ENCODE data around the gene LRRC10.
"Not testable (repeated sequence)": the region's sequence is repeated elsewhere in the genome, so short reads cannot be mapped to it uniquely, and the experiment has no call there.

Gene LRRC10

DNA sequence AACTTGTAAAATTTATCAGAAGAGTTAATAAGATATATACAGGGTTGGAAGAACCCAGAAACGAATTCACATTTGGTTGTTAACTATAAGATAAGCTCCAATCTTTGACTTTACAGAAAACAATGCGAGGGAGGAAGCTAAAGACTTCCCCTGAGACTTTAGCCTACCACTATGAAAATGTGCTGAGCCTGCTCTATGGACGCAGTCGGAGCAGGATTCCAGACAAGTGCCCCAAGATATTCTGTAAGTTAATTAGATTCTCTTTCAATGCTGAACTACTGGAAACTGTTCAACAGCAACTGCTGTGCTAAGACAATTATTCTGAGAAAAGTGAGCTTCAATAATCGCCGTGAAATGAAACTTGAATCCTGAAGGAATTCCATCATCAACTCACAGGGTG is 8.3 kb upstream of the LRRC10 start:
- DNase-seq (ENCODE audit: low read depth in 2 of 2) = no peak

DNA sequence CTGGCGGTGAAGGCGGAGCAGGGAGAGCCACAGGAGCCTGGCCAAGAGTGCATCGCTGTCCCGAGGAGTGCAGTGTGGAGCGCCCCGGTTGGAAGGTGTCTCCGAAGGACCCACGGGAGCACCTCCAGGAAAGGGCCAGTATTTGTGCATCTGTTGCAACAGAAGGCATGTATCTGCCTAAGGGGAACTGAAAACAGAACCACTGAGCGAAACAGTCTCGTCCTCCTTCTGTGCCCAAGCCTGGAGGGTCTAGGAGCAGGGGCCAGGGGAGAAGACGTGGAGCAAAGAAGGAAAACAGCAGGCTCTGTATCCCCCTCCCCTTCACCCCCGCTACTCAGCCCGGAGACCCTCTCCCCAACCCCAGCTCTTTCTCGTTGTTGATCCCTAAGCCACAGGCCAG is 5.3 kb upstream of the LRRC10 start:
- DNase-seq (ENCODE audit: low read depth in 2 of 2) = no peak

DNA sequence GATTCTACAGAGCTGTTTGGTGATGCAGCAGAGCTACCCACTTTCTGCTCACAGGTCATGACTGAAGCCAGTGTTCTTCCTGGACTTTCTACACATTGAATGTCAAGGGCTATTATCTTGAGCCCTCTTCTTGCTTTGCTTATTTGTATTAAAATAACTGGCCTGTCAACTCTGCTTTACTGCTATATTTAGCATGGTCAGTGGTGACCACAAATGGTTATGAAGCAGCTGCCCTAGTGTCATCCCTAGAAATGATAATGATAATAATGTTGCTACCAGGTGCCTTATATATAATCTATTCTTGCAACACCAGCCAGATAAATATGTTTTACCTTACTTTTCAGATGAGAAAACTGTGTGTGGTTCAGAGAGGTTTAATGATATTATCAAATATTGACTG is 2.6 kb upstream of the LRRC10 start:
- no peak for DNase-seq (ENCODE audit: low read depth in 2 of 2)

DNA sequence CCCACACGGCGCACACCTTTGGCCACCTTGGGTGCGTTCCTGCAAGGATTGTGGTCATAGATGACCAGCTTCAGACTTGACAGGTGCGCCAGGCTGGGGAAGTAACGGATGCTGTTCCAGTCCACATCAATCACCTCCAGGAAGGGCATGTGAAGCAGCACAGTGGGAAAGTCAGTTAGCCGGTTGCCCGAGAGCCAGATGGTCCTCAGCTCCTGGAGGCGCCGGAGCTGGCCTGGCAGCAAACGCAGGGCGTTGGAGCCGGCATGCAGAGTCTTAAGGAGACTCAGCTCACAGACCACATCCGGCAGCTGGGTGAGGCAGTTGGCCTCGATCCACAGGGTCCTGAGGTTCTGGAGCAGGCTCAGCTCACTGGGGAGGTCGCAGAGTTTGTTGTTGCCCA is 581 bp downstream of the LRRC10 start:
- DNase-seq (ENCODE audit: low read depth in 2 of 2) = no peak

DNA sequence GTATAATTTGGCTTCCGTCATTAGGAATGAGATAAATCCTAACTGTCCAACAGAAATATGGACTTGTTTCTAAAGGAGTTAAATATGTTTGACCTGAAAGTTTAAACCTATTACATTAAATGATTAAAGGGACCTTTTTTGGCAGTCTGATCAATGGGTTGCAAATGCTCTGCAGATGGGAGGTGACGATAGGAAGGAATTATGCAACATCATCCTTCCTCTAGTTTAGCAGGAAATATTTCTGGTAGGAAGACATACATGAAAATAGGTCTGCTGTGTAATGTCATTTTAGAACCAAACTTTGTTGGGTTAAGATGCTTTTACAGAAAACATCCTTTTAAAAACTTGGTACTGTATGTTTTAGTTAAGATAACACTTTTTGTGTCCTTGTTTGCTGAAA is 2.6 kb downstream of the LRRC10 start:
- DNase-seq (ENCODE audit: low read depth in 2 of 2) = no peak

DNA sequence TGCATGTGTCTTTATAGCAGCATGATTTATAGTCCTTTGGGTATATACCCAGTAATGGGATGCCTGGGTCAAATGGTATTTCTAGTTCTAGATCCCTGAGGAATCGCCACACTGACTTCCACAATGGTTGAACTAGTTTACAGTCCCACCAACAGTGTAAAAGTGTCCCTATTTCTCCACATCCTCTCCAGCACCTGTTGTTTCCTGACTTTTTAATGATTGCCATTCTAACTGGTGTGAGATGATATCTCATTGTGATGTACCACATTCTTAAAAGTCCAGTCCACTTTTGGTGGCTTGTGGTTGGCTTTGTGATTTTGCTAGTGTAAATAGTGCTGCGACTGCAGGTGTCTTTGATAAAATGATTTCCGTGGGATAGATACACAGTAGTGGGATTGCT is 6.4 kb downstream of the LRRC10 start:
- DNase-seq (ENCODE audit: low read depth in 2 of 2) = not testable (repeated sequence)

DNA sequence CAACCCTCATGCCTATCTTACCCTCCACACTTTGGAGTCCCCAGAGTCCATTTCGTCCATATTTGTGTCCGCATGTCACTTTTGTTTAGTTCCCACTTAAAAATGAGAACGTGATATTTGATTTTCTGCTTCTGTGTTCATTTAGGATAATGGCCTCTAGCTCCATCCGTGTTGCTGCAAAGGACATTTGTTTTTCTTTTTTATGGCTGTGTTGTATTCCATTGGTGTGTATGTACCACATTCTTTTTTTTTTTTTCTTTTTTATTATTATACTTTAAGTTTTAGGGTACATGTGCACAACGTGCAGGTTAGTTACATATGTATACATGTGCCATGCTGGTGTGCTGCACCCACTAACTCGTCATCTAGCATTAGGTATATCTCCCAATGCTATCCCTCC is 7.2 kb downstream of the LRRC10 start:
- not testable (repeated sequence) for DNase-seq (ENCODE audit: low read depth in 2 of 2)

DNA sequence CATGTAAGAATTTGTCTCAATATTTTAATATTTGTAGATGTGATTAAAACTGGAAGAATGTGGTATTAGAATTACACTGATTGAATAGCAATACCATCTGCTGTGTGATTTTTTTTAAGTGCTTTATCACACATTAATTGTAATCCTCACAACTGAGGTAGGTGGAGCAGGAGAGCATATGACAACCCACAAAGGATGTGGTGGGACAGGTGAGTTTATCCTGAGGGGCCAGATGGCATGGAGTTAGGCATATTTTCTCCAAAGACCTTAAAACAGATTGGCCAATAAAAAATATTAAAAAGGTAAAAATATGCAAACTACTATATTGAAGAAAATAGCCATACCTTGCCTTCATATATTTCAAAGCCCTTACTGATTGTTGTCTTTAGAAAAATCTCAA is 7.8 kb downstream of the LRRC10 start:
- no peak for DNase-seq (ENCODE audit: low read depth in 2 of 2)

DNA sequence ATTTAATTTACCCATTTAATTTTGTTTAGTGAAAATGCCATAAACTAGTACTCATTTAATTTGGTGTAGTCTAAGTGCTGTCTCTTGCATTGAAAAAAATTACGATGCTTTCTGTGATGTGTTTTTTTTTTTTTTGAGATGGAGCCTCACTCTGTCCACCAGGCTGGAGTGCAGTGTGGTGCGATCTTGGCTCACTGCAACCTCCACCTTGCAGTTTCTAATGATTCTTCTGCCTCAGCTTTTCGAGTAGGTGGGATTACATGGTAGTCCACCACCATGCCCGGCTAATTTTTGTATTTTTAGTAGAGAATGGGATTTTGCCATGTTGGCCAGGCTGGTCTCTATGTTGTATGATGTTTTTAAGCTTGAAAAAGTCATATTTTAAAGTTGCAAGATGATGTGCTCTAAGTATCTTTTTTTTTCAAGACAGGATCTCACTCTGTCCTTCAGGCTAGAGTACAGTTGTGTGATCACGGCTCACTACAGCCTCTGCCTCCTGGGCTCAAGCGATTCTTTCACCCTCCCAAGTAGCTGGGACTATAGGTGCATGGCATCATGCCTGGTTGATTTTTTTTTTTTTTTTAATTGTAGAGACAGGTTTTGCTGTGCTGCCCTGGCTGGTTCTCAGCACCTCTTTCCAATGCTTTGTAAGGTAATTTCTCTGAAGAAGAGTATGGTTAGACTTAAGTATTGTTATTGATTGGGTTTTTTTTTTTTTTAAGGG is 8.6 kb downstream of the LRRC10 start:
- no peak for DNase-seq (ENCODE audit: low read depth in 2 of 2)

DNA sequence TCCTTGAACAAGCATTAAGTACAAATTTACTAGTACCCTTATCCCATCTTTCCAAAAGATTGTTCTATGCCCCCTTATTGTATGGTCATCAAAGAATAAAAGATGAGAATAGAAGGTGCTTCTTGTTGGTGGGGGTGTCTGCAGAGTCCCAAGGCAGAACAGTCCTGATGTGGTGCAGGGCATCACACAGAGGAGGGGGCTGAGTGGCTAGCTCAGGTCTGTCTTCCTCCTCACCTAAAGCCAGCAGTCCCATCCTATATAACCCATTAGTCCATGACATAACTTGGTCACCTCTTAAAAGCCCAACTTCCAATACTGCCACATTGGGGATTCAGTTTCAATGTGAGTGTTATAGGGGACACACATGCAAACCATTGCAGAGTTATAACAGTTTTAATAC is 9.9 kb downstream of the LRRC10 start:
- no peak for DNase-seq (ENCODE audit: low read depth in 2 of 2)

DNA sequence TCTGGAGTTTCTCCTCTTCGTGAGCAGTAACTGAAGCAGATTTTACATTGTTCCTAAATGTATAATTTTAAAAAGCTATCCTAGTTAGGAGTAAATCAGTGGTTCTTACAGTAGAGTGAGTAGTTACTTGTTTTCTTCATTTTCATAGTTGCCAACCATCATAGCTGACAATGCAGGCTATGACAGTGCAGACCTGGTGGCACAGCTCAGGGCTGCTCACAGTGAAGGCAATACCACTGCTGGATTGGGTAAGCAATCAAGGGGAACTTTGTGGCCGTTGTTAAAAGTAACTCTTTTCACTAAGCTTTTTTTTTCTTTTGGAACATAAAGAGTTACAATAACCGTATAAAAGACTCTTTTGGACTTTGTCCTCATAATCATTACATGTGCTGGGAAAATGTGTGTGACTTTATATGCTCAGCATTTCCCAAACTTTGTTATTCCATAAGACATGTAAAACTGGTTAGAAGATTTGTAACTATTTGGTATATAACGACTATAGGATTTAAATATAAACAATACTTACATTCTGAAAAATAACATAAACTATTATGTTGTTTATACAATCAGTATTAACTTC is 12.4 kb downstream of the LRRC10 start:
- DNase-seq (ENCODE audit: low read depth in 2 of 2) = no peak

DNA sequence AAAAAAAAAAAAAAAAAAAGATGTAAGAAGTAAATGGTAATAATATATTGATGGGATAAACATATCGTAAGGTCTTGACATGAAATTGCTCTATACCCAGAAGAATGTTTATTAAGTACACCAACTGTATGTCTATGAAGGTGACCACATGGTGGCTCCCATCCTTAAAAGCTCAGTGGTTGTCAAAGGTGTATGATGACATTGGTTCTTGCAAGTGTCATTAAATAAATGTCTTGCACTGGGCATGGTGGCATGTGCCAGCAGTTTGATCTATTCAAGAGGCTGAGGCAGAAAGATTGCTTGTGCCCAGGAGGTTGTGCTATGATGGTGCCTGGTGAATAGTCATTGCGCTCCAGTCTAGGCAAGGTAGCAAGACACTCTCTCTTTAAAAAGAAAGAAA is 15.0 kb downstream of the LRRC10 start:
- DNase-seq (ENCODE audit: low read depth in 2 of 2) = no peak

DNA sequence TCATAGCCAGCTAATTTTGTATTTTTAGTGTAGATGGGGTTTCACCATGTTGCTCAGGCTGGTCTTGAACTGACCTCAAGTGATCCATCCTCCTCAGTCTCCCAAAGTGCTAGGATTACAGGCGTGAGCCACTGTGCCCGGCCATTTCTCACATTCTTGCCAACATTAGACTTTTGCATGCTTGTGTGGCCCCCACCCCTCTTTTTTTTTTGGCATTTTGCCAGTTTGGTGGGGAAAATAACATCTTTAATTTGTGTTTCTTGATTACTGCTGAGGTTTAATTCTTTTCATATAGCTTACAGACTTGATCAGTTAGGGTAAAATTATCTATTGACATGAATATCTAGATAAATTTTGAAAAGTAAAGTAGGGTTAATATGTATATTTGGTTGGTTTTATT is 21.6 kb downstream of the LRRC10 start:
- DNase-seq (ENCODE audit: low read depth in 2 of 2) = no peak

DNA sequence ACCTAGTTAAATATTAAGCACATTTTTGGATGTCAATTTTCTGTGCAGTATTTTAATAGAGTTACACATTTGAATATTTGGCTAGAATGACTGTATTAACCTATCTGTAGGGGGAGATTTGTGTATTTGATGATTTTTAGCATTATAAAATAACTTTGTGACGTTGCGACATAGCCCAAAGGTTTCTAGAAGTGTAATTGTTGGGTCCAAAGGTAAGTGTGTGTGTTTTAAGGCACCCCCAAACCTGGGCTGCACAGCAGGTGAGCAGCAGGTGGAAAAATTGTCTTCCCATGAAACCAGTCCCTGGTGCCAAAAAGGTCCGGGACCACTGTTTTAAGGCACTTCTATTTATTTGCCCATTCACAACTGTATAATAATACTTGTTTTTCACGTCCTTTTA is 22.2 kb downstream of the LRRC10 start:
- DNase-seq (ENCODE audit: low read depth in 2 of 2) = no peak

DNA sequence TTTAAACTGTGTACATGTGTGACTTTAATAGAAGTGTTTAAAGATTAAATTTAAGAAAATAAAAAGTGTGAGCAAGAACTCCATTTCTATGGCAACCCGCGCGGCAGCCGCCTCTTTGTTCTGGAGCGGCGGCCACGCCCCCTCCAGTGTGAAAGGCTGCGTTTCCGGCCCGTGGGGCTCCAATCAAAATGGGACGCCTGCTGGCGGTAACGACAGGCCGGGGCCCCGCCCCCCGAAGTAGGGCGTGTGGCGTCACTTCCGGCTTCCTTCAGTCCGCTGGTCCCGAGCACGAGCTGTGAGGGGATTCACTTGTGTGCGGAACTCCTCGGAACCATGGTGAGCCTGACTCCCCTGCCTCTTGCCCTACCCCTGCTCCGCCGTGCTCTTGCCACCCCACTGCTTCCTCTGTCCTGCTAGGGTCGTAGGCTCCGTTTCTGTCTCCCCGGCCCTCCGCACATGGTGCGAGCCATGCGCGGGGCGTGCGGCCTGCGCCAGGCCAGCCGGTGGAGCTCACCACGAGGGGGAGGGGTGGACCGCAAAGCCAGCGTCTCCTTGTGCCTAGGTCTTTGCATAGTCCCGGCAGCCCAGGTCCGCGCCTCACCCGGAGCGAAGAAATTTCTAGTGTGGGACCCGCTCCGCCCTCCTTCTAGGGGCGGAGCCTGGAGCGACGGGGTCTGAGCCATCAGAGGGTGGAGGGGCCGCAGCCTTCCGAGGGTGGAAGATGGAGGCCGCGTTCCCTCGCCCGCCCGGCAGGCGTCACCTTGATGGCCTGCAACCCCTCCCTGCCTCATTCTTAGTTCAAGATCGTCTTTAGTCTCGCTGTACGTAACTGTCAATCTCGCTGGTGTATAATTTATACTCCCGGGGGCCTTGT is 25.3 kb downstream of the LRRC10 start, which contains the start of gene CCT2:
CCT2 (plus strand) TSS at position 271 of the 874 bp plus-strand sequence; CDS start at position 334, 63 bp downstream.
- DNase-seq (ENCODE audit: low read depth in 2 of 2) = peak; percentile 85 to 88

DNA sequence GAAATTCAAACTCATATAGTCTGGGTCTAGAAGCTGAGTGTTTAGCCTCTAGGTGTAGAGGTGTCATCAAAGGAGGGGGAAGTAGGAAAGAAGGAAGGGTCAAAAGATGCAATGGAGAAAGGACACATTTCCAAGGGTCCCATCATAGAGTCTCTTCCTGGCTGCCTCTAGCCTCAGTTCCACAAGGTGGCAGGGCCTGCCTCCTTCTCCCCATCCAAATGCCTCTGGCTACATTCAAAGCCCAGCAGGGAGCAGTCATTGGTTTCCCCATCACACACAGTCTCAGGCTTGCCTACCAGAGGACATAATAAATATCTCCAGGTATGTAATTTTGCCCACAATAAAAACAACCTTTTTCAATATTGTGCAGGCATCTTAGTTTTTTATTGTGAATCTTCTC is 27.5 kb downstream of the LRRC10 start:
- no peak for DNase-seq (ENCODE audit: low read depth in 2 of 2)

DNA sequence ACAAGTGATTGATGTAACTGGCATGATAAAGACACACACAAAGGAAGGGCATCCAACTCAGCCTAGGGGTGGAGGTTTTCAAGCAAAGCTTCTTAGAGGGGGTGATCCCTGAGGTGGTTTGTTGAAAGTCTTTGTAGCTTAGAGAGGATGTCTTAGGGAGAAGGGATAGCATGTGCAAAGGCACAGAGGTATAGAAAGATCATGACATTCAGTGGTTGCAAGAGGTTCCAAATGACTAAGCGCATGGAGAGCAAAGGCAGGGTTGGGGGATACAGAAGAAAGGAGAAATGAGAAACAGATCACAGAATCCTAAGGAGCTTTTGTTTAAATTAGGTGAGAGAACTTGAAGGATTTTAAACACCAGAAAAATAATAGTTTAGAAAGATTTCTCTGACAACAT is 30.6 kb downstream of the LRRC10 start:
- no peak for DNase-seq (ENCODE audit: low read depth in 2 of 2)

DNA sequence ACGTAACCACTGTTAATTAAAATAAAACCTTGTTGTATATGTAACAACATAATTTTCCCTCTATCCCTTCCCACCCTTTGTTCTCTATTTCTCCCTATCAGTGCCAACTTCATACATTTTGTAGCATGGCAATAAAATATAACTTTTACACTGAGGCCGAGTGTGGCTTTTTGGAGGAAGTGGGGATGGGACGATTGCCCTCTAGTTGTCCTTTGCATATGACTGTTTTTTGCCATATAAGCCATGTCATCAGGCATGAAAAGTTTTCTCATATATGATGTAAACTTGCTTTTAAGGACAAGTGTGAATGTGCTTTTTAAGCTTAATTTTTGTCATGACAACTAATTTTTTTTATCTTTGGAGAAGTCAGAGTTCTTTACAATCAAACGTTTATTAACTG is 31.7 kb downstream of the LRRC10 start:
- no peak for DNase-seq (ENCODE audit: low read depth in 2 of 2)

DNA sequence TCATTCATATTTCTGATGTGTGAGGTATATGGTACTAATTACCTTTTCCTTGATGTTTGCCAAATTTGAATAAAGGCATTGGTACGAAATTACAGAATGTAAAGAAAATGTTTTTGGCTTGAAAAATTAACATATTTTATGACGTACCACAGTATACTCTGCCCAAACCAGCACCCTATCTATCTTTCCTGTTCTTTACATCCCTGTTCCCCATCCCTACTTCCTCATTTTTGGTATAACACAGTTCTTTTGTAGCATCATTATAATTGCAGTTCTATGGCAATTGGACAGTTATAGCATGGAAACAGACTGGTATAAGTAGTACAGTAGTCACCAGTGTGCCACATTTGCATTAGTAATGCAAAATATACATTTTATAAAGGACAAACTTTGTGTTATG is 32.4 kb downstream of the LRRC10 start:
- no peak for DNase-seq (ENCODE audit: low read depth in 2 of 2)

DNA sequence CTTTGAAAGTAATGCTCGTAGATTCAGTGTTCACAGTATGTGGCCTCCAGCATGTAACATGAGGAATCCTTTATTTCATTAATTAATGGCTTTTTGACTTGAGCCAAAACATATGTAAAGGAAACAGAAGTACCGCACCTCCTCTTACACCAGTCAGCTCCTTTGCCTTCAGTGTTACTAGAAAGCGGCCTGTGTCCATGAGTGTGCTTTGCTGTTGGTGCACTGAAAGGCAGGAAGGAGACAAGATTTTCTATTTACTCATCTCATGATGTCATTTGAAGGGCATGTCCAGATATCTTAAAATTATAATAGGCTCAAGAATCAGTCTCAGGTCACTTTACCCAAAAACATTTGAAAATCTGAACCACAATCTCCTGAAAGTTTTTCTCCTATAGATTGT is 35.4 kb downstream of the LRRC10 start:
- no peak for DNase-seq (ENCODE audit: low read depth in 2 of 2)

DNA sequence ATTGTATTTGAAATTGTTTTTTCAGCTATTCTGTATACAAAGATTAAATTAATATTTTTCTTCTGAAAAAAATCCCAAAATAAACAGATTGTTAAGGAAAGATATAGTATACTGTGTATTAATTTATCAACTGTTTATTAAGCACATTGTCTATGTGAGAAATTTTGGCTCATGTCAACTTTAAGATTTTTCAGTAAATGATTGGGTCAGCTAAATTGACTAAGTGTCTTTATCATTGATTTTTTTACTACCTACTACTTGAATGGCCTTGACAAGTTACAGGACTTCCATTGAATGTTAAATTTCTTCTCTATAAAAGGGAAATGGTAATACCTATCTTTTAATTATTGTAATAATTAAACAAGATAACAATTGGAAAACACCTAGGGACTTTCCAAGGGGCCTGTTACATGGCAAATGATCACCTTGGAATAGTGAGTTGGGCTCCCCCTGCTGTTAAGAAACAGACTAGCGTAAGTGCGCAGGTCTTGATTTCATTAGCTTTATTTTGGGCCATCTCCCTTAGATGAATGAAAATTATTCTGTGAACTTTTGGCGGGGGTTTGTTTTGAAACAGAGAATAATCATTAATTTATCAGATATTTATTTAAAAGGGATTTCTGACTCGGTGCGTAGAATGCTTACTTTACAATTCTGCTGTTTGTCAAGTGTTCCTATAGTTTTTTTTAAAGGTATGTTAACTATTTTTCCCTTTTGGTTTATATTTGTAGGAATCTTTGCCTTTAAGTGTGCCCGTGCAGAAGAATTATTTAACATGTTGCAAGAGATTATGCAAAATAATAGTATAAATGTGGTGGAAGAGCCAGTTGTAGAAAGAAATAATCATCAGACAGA is 39.9 kb downstream of the LRRC10 start:
- DNase-seq (ENCODE audit: low read depth in 2 of 2) = peak in 1 of 2 experiments; percentile 35

DNA sequence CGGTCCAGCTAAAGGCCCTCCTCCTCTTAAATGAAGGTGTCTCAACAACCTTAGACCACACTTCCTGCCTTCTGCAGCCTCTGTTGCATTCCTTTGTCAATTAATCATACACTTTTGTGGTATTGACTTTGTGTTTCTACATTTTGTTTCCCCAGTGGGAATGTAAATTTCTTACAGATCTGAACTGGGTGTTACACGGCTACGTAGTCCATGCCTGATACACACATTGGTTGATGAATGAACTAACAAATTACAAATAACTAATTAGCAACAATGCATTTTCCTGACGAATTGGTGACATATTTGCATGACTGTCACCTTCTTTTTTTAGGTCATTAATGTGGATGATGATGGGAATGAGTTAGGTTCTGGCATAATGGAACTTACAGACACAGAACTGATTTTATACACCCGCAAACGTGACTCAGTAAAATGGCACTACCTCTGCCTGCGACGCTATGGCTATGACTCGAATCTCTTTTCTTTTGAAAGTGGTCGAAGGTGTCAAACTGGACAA is 40.6 kb downstream of the LRRC10 start:
- peak; percentile 52 to 60 for DNase-seq (ENCODE audit: low read depth in 2 of 2)
